ENCODE data around the gene RTEL1. TPM values are rescaled to one million over a fixed set of nuclear protein-coding genes. Genes with fewer than 3 reads are reported as not detected.

The RTEL1 gene
- total and polyA plus RNA-seq, 10 donors: 7.3 to 49.8 (median 40.2) TPM

GRCh38 chr20:63663332-63664066 is 5.4 kb downstream of the RTEL1 start:
- whole genome bisulfite sequencing, 5 donors: 84 to 97% (median 93%) methylated on average over 13 to 26 of the region's 26 CpGs
- H3K27ac ChIP-seq: no peak overlapping the region

GRCh38 chr20:63664143-63664851 is 6.2 kb downstream of the RTEL1 start:
- WGBS, 5 donors: 88 to 94% (median 92%) methylated on average over 13 to 22 of the region's 22 CpGs
- no peak for TF ChIP-seq CTCF (IDR thresholded peaks at IDR 0.05 in 8 of 11, conservative IDR thresholded peaks at IDR 0.05 in 3 of 11)
- TF ChIP-seq POLR2AphosphoS5 (IDR thresholded peaks at IDR 0.05): no peak
- TF ChIP-seq POLR2A (IDR thresholded peaks at IDR 0.05): no peak
- Histone ChIP-seq H3K36me3 (peaks cover 4 to 92% (median 61%) of the 10 kb centered on the region in 6 donors), H3K4me1 (peaks cover 3 to 18% (median 7%) of the 10 kb centered on the region in 6 donors), H3K27ac (no peak overlapping the region), H3K4me3 (no peak overlapping the region), H3K27me3 (replicated peaks in 1 of 7) (no peaks in the 10 kb centered on the region), H3K9me3 (no peaks in the 10 kb centered on the region)
- intact Hi-C loops (cut with DNase I; ENCODE audit: low total_unique reads): no loop called here
- no peak for DNase-seq

More at GRCh38 chr20:63663332-63664066, 5.4 kb downstream of the RTEL1 start:
- Histone ChIP-seq H3K9me3 (no peaks in the 10 kb centered on the region), H3K27me3 (replicated peaks in 1 of 7) (no peaks in the 10 kb centered on the region), H3K36me3 (peaks cover 0 to 84% (median 54%) of the 10 kb centered on the region in 6 donors), H3K4me3 (no peak overlapping the region), H3K4me1 (peaks cover 3 to 25% (median 15%) of the 10 kb centered on the region in 6 donors)
- intact Hi-C loops (cut with DNase I; ENCODE audit: low total_unique reads): no loop called here
- no peak for TF ChIP-seq POLR2A (IDR thresholded peaks at IDR 0.05)
- no peak for TF ChIP-seq POLR2AphosphoS5 (IDR thresholded peaks at IDR 0.05)
- no peak for TF ChIP-seq CTCF (IDR thresholded peaks at IDR 0.05 in 8 of 11, conservative IDR thresholded peaks at IDR 0.05 in 3 of 11)
- no peak for DNase-seq

GRCh38 chr20:63664861-63665594 is 6.9 kb downstream of the RTEL1 start:
- 70 to 87% (median 83%) methylated on average over 9 to 18 of the region's 18 CpGs for WGBS, 5 donors
- Histone ChIP-seq H3K9me3 (no peaks in the 10 kb centered on the region), H3K4me1 (peaks cover 0 to 10% (median 2%) of the 10 kb centered on the region in 6 donors), H3K27ac (no peak overlapping the region), H3K27me3 (replicated peaks in 1 of 7) (no peaks in the 10 kb centered on the region), H3K36me3 (peaks cover 4 to 93% (median 62%) of the 10 kb centered on the region in 6 donors), H3K4me3 (no peak overlapping the region)
- no peak for TF ChIP-seq POLR2AphosphoS5 (IDR thresholded peaks at IDR 0.05)
- no peak for TF ChIP-seq CTCF (IDR thresholded peaks at IDR 0.05 in 8 of 11, conservative IDR thresholded peaks at IDR 0.05 in 3 of 11)
- TF ChIP-seq POLR2A (IDR thresholded peaks at IDR 0.05): no peak
- DNase-seq: no peak
- intact Hi-C loops (cut with DNase I; ENCODE audit: low total_unique reads): no loop called here
